GM23338 (cell line): ENCODE measurements around the gene NTM.

Experiments
- CREB1 ChIP-seq: fragments of 250-450 bp; sonication (Bioruptor Pico); IDR thresholded peaks from 2 replicates; pipeline ENCODE4 v1.5.0; 2020; ENCODE audit warnings: low read depth, mild to moderate bottlenecking, moderate library complexity
- CTCF ChIP-seq, 2 experiments: fragments of 200-600 bp in 1 of 2; sonication (generic) in 1 of 2; conservative IDR thresholded peaks; 2 replicates each; pipeline versions ENCODE4 v1.5.1 to v1.6.1; 2016 to 2017; ENCODE audit warnings: antibody characterized with exemption in 2 of 2, low read depth in 2 of 2, mild to moderate bottlenecking in 2 of 2, moderate library complexity in 1 of 2
- ETS1 ChIP-seq: IDR thresholded peaks from 2 replicates; pipeline ENCODE4 v1.6.1; 2016; ENCODE audit warnings: antibody characterized with exemption
- EZH2 ChIP-seq: fragments of 200-600 bp; sonication (generic); IDR thresholded peaks from one replicate; pipeline ENCODE4 v1.8.0; 2017; ENCODE audit warnings: antibody characterized with exemption, mild to moderate bottlenecking, low read depth; ENCODE audit not compliant: unreplicated experiment
- EZH2phosphoT487 ChIP-seq: fragments of 200-600 bp; sonication (generic); IDR thresholded peaks from one replicate; pipeline ENCODE4 v1.8.1; 2018; ENCODE audit warnings: antibody characterized with exemption; ENCODE audit not compliant: unreplicated experiment
- JUNB ChIP-seq: IDR thresholded peaks from one replicate; pipeline ENCODE4 v1.6.1; 2016; ENCODE audit warnings: antibody characterized with exemption; ENCODE audit not compliant: unreplicated experiment
- NANOG ChIP-seq: IDR thresholded peaks from 2 replicates; pipeline ENCODE4 v1.6.1; 2016; ENCODE audit warnings: antibody characterized with exemption, borderline replicate concordance
- POLR2AphosphoS5 ChIP-seq: IDR thresholded peaks from 2 replicates; pipeline ENCODE4 v1.6.1; 2016; ENCODE audit warnings: antibody characterized with exemption, low read depth
- REST ChIP-seq: IDR thresholded peaks from one replicate; pipeline ENCODE4 v1.6.1; 2018; ENCODE audit warnings: antibody characterized with exemption; ENCODE audit not compliant: unreplicated experiment
- STAT1 ChIP-seq: IDR thresholded peaks from one replicate; pipeline ENCODE4 v1.6.1; 2016; ENCODE audit warnings: antibody characterized with exemption; ENCODE audit not compliant: unreplicated experiment
- ZNF114 ChIP-seq: fragments of 250-450 bp; sonication (Bioruptor Pico); IDR thresholded peaks from 2 replicates; pipeline ENCODE4 v1.5.0; 2020; ENCODE audit warnings: mild to moderate bottlenecking, moderate library complexity
- ZNF331 ChIP-seq: fragments of 250-450 bp; sonication (Bioruptor Pico); IDR thresholded peaks from 2 replicates; pipeline ENCODE4 v1.5.0; 2020; ENCODE audit warnings: low read depth, mild to moderate bottlenecking, moderate library complexity
- ZNF462 ChIP-seq: fragments of 250-450 bp; sonication (Bioruptor Pico); IDR thresholded peaks from 2 replicates; pipeline ENCODE4 v1.5.0; 2020; ENCODE audit warnings: mild to moderate bottlenecking, moderate library complexity

DNA sequence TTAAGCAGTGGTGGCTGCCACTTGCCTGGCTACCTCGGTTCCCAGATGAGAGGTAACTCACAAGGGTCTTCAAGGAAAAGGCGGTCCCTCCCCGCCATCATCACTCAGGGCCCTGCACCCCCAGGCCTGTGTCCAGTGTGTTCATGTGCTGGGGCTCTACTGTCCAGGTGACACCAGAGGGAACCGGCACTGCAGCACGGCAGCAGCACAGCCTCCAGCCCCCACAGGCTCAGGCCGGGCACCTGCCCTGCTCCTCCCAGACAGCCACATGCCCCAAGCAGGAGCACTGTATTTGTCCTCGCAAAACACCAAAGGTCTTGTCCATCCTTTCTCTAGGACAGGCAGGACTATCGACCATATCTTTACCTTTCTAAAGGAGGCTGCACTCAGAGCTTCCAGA is 982.1 kb downstream of the NTM start:
- TF ChIP-seq CTCF (conservative IDR thresholded peaks at IDR 0.05; ENCODE audit: low read depth in 2 of 2) (no peak), REST (no peak), EZH2 (no peak), NANOG (no peak), JUNB (no peak), POLR2AphosphoS5 (no peak), EZH2phosphoT487 (no peak), ZNF331 (CRISPR knock-in tag) (no peak), ZNF462 (CRISPR knock-in tag) (no peak), ETS1 (no peak), CREB1 (CRISPR knock-in tag) (no peak), STAT1 (no peak), ZNF114 (CRISPR knock-in tag) (no peak)
